Lung microvascular endothelial cell (primary cell): ENCODE data around the gene BEGAIN. TPM values are rescaled to one million over a fixed set of nuclear protein-coding genes. Genes with fewer than 3 reads are reported as not detected.

ENCODE experiments used
- DNase-seq, 2 donors: peaks; one replicate each; pipeline versions ENCODE4 v3.0.0 to v3.0.0-alpha.2; 2010; ENCODE audit warnings: low read depth in 2 of 2
- total RNA-seq: library from RNA; depleted of rRNA; stranded (reverse); fragments of >200 nt; gene quantifications from 2 replicates; pipeline ENCODE4 v1.2.1, GENCODE V29; 2014

BEGAIN gene
- total RNA-seq, 1 donor from 2014 or later = 0.20 TPM

- DNase-seq = no peak
Measured at GRCh38 chr14:100537446-100538350, 49.5 kb downstream of the BEGAIN start.

GRCh38 chr14:100536721-100537445 is 50.3 kb downstream of the BEGAIN start:
- no peak for DNase-seq

GRCh38 chr14:100536121-100536510 is 51.1 kb downstream of the BEGAIN start:
- no peak for DNase-seq

GRCh38 chr14:100535287-100536120 is 51.7 kb downstream of the BEGAIN start:
- DNase-seq = no peak

GRCh38 chr14:100534528-100535286 is 52.5 kb downstream of the BEGAIN start:
- no peak for DNase-seq

- no peak for DNase-seq
Measured at GRCh38 chr14:100533656-100534485, 53.3 kb downstream of the BEGAIN start.

- no peak for DNase-seq
Measured at GRCh38 chr14:100532906-100533655, 54.1 kb downstream of the BEGAIN start.

- no peak for DNase-seq
Measured at GRCh38 chr14:100532154-100532861, 54.9 kb downstream of the BEGAIN start.

- DNase-seq = peak in 1 of 2 donors; percentile 0
Measured at GRCh38 chr14:100531152-100532121, 55.8 kb downstream of the BEGAIN start.

GRCh38 chr14:100530270-100531072 is 56.7 kb downstream of the BEGAIN start:
- peak in 1 of 2 donors; percentile 0 for DNase-seq

- DNase-seq = no peak
Measured at GRCh38 chr14:100529561-100530031, 57.6 kb downstream of the BEGAIN start.

GRCh38 chr14:100528962-100529560 is 58.2 kb downstream of the BEGAIN start:
- DNase-seq = no peak

- peak in 1 of 2 donors; percentile 14 for DNase-seq
Measured at GRCh38 chr14:100526632-100527031, 60.6 kb downstream of the BEGAIN start.

GRCh38 chr14:100526057-100526456 is 61.2 kb downstream of the BEGAIN start:
- DNase-seq = no peak

GRCh38 chr14:100525615-100526014 is 61.6 kb downstream of the BEGAIN start:
- DNase-seq = no peak

- DNase-seq = peak; percentile 33 to 59
Measured at GRCh38 chr14:100524933-100525243, 62.3 kb downstream of the BEGAIN start.
